Measurements from ENCODE around the gene SPEG. TPM values are rescaled to one million over a fixed set of nuclear protein-coding genes. Genes with fewer than 3 reads are reported as not detected.

Gene SPEG
- total RNA-seq, 1 donor from 2014 or later, result 5.6 TPM

- H3K27me3 Mint-ChIP-seq (ENCODE audit: insufficient read depth, low read depth), result peaks cover 27% of the 10 kb centered on the region
These were observed 54.7 kb downstream of the SPEG start for GRCh38 chr2:219489315-219489714.

DNA sequence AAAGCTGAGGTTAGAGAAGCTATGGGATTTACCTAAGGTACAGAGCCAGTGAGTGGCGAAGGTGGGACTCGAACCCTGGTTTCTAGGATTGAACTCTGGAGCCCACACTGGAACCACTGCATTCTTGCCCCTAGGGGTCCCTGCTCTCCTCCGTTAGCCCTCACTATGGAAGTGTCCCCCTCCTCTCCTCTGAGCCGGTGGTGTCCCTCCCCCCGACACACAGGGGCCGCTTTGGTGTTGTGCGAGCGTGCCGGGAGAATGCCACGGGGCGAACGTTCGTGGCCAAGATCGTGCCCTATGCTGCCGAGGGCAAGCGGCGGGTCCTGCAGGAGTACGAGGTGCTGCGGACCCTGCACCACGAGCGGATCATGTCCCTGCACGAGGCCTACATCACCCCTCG lies 55.5 kb downstream of the SPEG start:
- no peaks in the 10 kb centered on the region for H3K79me2 ChIP-seq (ENCODE audit: low read depth)
- peak; percentile 33 for TF ChIP-seq CTCF (IDR thresholded peaks at IDR 0.05)
- TF ChIP-seq EZH2 (IDR thresholded peaks at IDR 0.05), result no peak
- no peak for TF ChIP-seq EZH2phosphoT487 (IDR thresholded peaks at IDR 0.05)
- peaks cover 15% of the 10 kb centered on the region for H4K20me1 ChIP-seq (ENCODE audit: low read depth)
- no peak for DNase-seq (ENCODE audit: low spot score)
- Mint-ChIP-seq H3K4me3 (no peak overlapping the region), H3K27me3 (ENCODE audit: insufficient read depth, low read depth) (peaks cover 27% of the 10 kb centered on the region), H3K9me3 (no peaks in the 10 kb centered on the region), H3K27ac (no peak overlapping the region), H3K36me3 (no peaks in the 10 kb centered on the region), H3K4me1 (peaks cover 22% of the 10 kb centered on the region)
- no peak overlapping the region for H2AFZ ChIP-seq (replicated peaks)
- H3K36me3 ChIP-seq, result no peaks in the 10 kb centered on the region
- H3K9me3 ChIP-seq (ENCODE audit: low read depth), result no peaks in the 10 kb centered on the region
- H3K27me3 ChIP-seq, result peaks cover 75% of the 10 kb centered on the region
- peaks cover 15% of the 10 kb centered on the region for H3K4me1 ChIP-seq
- H3K9ac ChIP-seq, result no peak overlapping the region
- H3F3A ChIP-seq (ENCODE audit: low read depth), result peaks cover 17% of the 10 kb centered on the region
- no peak overlapping the region for H3K4me2 ChIP-seq
- no peak overlapping the region for H3K27ac ChIP-seq
- no peak overlapping the region for H3K4me3 ChIP-seq

More at GRCh38 chr2:219489315-219489714, 54.7 kb downstream of the SPEG start:
- peaks cover 75% of the 10 kb centered on the region for H3K27me3 ChIP-seq
- Mint-ChIP-seq H3K4me1 (peaks cover 21% of the 10 kb centered on the region), H3K27ac (no peak overlapping the region), H3K9me3 (no peaks in the 10 kb centered on the region), H3K36me3 (no peaks in the 10 kb centered on the region), H3K4me3 (no peak overlapping the region)
- no peak overlapping the region for H3K4me3 ChIP-seq
- H3K4me1 ChIP-seq, result peaks cover 24% of the 10 kb centered on the region
- DNase-seq (ENCODE audit: low spot score), result no peak
- no peaks in the 10 kb centered on the region for H3K9me3 ChIP-seq (ENCODE audit: low read depth)
- TF ChIP-seq CTCF (IDR thresholded peaks at IDR 0.05), result no peak
- TF ChIP-seq EZH2 (IDR thresholded peaks at IDR 0.05), result no peak
- no peak overlapping the region for H2AFZ ChIP-seq (replicated peaks)
- H3K27ac ChIP-seq, result no peak overlapping the region
- H3F3A ChIP-seq (ENCODE audit: low read depth), result peaks cover 18% of the 10 kb centered on the region
- H3K79me2 ChIP-seq (ENCODE audit: low read depth), result no peaks in the 10 kb centered on the region
- H3K36me3 ChIP-seq, result no peaks in the 10 kb centered on the region
- H3K9ac ChIP-seq, result no peak overlapping the region
- H4K20me1 ChIP-seq (ENCODE audit: low read depth), result peaks cover 23% of the 10 kb centered on the region
- H3K4me2 ChIP-seq, result no peak overlapping the region

DNA sequence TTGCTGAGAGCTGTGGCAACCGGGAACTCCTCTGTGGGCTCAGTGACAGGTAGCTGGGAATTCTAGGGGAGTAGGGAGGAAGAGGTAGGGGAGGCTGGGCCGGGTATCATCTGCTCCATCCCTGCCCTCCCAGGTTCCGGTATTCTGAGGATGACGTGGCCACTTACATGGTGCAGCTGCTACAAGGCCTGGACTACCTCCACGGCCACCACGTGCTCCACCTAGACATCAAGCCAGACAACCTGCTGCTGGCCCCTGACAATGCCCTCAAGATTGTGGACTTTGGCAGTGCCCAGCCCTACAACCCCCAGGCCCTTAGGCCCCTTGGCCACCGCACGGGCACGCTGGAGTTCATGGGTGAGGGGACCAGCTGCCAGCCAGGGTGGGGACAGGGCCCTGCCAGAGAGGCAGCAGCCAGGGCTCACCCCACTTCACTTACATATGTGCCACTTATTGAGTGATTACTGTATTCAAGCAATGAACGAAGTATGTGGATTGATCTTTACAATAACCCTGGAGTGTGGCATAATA lies 56.0 kb downstream of the SPEG start:
- H3K27me3 Mint-ChIP-seq (ENCODE audit: insufficient read depth, low read depth), result peaks cover 22% of the 10 kb centered on the region

More for the DNA sequence above, 56.0 kb downstream of the SPEG start:
- no peak for DNase-seq (ENCODE audit: low spot score)
- Histone ChIP-seq H3K27me3 (peaks cover 75% of the 10 kb centered on the region), H3K79me2 (ENCODE audit: low read depth) (no peaks in the 10 kb centered on the region), H3K36me3 (no peaks in the 10 kb centered on the region), H3K9ac (no peak overlapping the region), H3K4me3 (no peak overlapping the region), H3F3A (ENCODE audit: low read depth) (peaks cover 12% of the 10 kb centered on the region), H2AFZ (replicated peaks) (no peak overlapping the region), H4K20me1 (ENCODE audit: low read depth) (peaks cover 11% of the 10 kb centered on the region), H3K4me2 (no peak overlapping the region), H3K27ac (no peak overlapping the region), H3K9me3 (ENCODE audit: low read depth) (no peaks in the 10 kb centered on the region), H3K4me1 (peaks cover 16% of the 10 kb centered on the region)
- no peaks in the 10 kb centered on the region for H3K9me3 Mint-ChIP-seq
- no peak overlapping the region for H3K27ac Mint-ChIP-seq
- peaks cover 18% of the 10 kb centered on the region for H3K4me1 Mint-ChIP-seq
- TF ChIP-seq CTCF (IDR thresholded peaks at IDR 0.05), result no peak
- no peak for TF ChIP-seq EZH2phosphoT487 (IDR thresholded peaks at IDR 0.05)
- no peak for TF ChIP-seq EZH2 (IDR thresholded peaks at IDR 0.05)
- H3K4me3 Mint-ChIP-seq, result no peak overlapping the region
- H3K36me3 Mint-ChIP-seq, result no peaks in the 10 kb centered on the region

Data from neural progenitor cell (in vitro differentiated cells).